Measurements from ENCODE around the gene DUOX1. TPM values are rescaled to one million over a fixed set of nuclear protein-coding genes. Genes with fewer than 3 reads are reported as not detected.

Gene DUOX1
- total and polyA plus RNA-seq, 2 donors (not counting 3 experiments of a cell fraction or from before 2014, with no cell fraction given) = not detected

DNA sequence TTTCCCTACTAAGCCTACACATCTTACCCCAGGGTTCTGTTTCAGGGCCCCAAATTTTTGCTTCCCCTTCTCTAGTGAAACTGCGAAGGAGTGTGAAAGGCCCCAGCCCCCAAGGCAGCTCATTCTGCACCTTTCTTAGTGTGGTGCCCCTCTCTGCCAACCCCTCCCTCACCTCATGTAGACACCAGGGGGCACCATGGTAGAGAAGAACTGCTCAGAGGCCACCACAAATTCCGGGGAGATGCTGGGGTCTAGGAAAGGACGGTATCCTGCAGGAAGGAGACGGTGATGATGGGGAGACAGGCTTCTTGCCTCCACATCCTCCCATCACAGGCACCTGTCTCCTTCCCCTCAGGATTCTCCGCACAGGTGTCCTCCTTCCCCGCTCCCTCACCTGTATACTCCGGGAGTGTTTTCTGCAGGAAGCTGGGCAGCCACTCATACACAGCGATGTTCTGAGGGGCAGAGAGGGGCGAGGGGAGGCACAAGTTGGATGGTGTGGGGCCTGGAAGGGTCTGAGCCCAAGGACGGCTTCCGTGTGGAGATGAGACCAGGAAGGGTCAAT, 19.5 kb upstream of the DUOX1 start:
- H3K9me1 ChIP-seq (replicated peaks; ENCODE audit: control insufficient read depth, extremely low read depth, insufficient read depth, low read length) = no peaks in the 10 kb centered on the region
- FAIRE-seq = no peak
- no peak overlapping the region for H3K4me3 ChIP-seq (replicated peaks in 1 of 3; ENCODE audit: insufficient read depth in 1 of 3, low read depth in 1 of 3, low read length in 3 of 3)
- H3K4me1 ChIP-seq (ENCODE audit: control insufficient read depth, extremely low read depth, insufficient read depth, low read length) = no peaks in the 10 kb centered on the region
- H3K27ac ChIP-seq (ENCODE audit: insufficient read depth, low read depth, low read length) = no peak overlapping the region
- no peaks in the 10 kb centered on the region for H3K9me3 ChIP-seq (replicated peaks; ENCODE audit: control insufficient read depth, insufficient read depth, low read length)
- H3K9ac ChIP-seq (replicated peaks; ENCODE audit: extremely low read depth, insufficient read depth, low read length) = no peak overlapping the region
- ChIA-PET POLR2A (no interaction called here), CTCF (interaction anchor here (1.4 to 2.0 kb wide), 2 partner anchors 8 to 23 kb away, joined by 3 to 11 read pairs; no protein-coding TSS in a partner anchor)
- H4K20me1 ChIP-seq (replicated peaks; ENCODE audit: control insufficient read depth, extremely low read depth, insufficient read depth, low read length) = no peaks in the 10 kb centered on the region
- dilution Hi-C loops (cut with MboI; ENCODE audit: extremely low pct_ligation_motif_present, low sequenced_read_pairs) (no loop called here), intact Hi-C loops (cut with micrococcal nuclease) (no loop called here)
- no peaks in the 10 kb centered on the region for H3K36me3 ChIP-seq (ENCODE audit: control insufficient read depth in 2 of 2, extremely low read depth in 1 of 2, insufficient read depth in 2 of 2, low read length in 2 of 2)
- TF ChIP-seq JUN (IDR thresholded peaks at IDR 0.05; ENCODE audit: borderline replicate concordance, insufficient read depth, insufficient read length, low read depth) (no peak), EZH2 (IDR thresholded peaks at IDR 0.05; ENCODE audit: borderline replicate concordance, low read depth, low read length, severe bottlenecking) (peak; percentile 7), POLR2AphosphoS5 (IDR thresholded peaks at IDR 0.05; ENCODE audit: insufficient read depth, low read depth, low read length) (no peak)
- TF ChIP-seq, protein P1, sequence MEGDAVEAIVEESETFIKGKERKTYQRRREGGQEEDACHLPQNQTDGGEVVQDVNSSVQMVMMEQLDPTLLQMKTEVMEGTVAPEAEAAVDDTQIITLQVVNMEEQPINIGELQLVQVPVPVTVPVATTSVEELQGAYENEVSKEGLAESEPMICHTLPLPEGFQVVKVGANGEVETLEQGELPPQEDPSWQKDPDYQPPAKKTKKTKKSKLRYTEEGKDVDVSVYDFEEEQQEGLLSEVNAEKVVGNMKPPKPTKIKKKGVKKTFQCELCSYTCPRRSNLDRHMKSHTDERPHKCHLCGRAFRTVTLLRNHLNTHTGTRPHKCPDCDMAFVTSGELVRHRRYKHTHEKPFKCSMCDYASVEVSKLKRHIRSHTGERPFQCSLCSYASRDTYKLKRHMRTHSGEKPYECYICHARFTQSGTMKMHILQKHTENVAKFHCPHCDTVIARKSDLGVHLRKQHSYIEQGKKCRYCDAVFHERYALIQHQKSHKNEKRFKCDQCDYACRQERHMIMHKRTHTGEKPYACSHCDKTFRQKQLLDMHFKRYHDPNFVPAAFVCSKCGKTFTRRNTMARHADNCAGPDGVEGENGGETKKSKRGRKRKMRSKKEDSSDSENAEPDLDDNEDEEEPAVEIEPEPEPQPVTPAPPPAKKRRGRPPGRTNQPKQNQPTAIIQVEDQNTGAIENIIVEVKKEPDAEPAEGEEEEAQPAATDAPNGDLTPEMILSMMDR (IDR thresholded peaks at IDR 0.05; ENCODE audit: extremely low read depth in 1 of 2, insufficient read depth in 1 of 2, low read depth in 1 of 2, low read length in 2 of 2) = peak in 1 of 2 donors; percentile 2
- no peak for DNase-seq (ENCODE audit: low read depth, low spot score)
- no peaks in the 10 kb centered on the region for H3K79me2 ChIP-seq (ENCODE audit: control insufficient read depth, insufficient read depth, low read length)
- BruUV-seq (replicated peaks) = no TSS peak
- no peak overlapping the region for H3K4me2 ChIP-seq (ENCODE audit: insufficient read depth, low read length)
- no peak overlapping the region for H2AFZ ChIP-seq (ENCODE audit: low read depth, low read length)
- peaks cover 55 to 63% of the 10 kb centered on the region in 2 experiments for H3K27me3 ChIP-seq (ENCODE audit: control insufficient read depth in 2 of 2, insufficient read depth in 2 of 2, low read length in 2 of 2)
